ENCODE data around the gene SH3BP2. TPM values are rescaled to one million over a fixed set of nuclear protein-coding genes. Genes with fewer than 3 reads are reported as not detected.

SH3BP2 gene
- total RNA-seq, 1 donor: 23.3 TPM

DNA sequence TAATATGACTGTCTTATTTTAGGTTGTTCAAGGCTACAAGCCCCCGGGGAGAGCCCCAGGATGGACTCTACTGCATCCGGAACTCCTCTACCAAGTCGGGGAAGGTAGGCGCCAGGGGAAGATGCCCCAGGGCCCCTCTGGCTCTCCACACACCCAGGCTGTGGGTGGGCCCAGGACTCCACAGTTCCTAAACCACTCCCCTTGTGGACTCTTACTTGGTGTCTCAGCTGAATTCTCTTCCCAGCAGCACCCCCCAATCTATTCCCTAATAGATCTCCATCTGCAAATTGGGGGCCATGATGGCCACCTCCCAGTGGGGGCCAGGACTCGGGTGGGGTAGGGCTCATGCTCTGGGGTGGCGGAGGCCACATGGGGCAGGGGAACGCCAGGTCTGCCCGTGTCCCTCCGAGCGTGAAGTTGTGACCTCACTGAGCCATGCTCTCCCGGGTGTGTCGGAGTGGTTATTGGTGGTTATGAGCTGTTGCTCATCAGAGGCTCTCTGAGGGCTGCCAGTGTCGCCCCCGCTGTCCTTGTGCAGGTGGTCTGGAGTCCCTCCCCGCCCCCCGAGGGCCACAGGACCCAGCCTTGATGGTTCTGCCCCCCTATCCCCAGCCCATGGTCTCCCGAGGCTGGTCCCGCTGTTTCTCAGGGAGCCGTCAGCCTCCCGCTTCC lies 39.6 kb downstream of the SH3BP2 start:
- H3K4me3 ChIP-seq (ENCODE audit: low read depth, low read length): no peak overlapping the region
- TF ChIP-seq, protein P1, sequence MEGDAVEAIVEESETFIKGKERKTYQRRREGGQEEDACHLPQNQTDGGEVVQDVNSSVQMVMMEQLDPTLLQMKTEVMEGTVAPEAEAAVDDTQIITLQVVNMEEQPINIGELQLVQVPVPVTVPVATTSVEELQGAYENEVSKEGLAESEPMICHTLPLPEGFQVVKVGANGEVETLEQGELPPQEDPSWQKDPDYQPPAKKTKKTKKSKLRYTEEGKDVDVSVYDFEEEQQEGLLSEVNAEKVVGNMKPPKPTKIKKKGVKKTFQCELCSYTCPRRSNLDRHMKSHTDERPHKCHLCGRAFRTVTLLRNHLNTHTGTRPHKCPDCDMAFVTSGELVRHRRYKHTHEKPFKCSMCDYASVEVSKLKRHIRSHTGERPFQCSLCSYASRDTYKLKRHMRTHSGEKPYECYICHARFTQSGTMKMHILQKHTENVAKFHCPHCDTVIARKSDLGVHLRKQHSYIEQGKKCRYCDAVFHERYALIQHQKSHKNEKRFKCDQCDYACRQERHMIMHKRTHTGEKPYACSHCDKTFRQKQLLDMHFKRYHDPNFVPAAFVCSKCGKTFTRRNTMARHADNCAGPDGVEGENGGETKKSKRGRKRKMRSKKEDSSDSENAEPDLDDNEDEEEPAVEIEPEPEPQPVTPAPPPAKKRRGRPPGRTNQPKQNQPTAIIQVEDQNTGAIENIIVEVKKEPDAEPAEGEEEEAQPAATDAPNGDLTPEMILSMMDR (IDR thresholded peaks at IDR 0.05; ENCODE audit: insufficient read depth, low read depth, low read length): no peak
- DNase-seq (ENCODE audit: low read depth): no peak

- DNase-seq (ENCODE audit: low read depth): no peak
- no peak overlapping the region for H3K4me3 ChIP-seq (ENCODE audit: low read depth, low read length)
- TF ChIP-seq, protein P1 (IDR thresholded peaks at IDR 0.05; ENCODE audit: insufficient read depth, low read depth, low read length): no peak
These were observed 40.2 kb downstream of the SH3BP2 start for GRCh38 chr4:2832981-2833670.

GRCh38 chr4:2833671-2834000 lies 40.8 kb downstream of the SH3BP2 start:
- H3K4me3 ChIP-seq (ENCODE audit: low read depth, low read length): no peak overlapping the region
- TF ChIP-seq, protein P1 (IDR thresholded peaks at IDR 0.05; ENCODE audit: insufficient read depth, low read depth, low read length): no peak
- no peak for DNase-seq (ENCODE audit: low read depth)

DNA sequence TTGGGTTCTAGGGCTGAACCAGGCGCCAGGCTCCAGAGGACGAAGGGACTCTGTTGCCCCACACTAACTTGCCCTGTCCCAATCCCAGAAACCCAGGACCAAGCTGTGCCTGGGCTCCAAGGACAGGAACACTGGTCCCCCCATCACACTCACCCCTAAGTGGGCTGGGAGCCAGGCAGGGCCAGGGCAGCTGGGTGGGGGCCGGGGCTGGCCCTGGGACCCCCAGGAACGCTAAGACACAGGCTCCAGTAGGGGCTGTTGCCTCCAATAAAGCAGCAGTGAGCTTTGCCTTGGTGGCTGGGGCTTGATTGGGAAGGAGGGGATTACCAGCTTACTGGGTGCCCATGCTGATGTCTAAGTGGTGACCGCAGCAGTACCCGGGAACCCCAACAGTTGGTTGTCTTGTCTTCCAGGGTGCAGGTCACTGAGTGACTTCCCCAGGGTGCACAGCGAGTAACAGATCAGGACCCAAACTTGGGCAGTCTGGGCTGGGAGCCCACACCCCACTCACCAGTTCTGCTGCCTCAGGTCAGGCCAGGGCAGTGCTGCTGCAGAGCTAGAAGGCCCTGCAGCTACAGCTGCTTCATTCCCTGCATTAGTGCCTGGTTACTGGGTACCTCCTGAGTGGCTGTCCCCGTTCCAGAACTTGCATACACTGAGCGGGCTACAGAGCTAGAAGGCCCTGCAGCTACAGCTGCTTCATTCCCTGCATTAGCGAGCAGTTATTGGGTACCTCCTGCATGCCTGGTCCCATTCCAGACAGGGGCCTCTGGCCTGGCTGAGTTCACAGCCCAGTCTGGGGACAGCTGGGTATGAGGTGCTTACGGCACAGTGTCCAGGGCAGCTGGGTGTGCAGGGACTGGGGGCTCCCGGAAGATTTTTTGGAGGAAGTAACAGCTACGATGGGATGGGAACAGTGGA lies 41.4 kb downstream of the SH3BP2 start:
- TF ChIP-seq, protein P1 (IDR thresholded peaks at IDR 0.05; ENCODE audit: insufficient read depth, low read depth, low read length): no peak
- no peak overlapping the region for H3K4me3 ChIP-seq (ENCODE audit: low read depth, low read length)
- no peak for DNase-seq (ENCODE audit: low read depth)

- no peak overlapping the region for H3K4me3 ChIP-seq (ENCODE audit: low read depth, low read length)
- no peak for DNase-seq (ENCODE audit: low read depth)
- TF ChIP-seq, protein P1 (IDR thresholded peaks at IDR 0.05; ENCODE audit: insufficient read depth, low read depth, low read length): no peak
These were observed 43.1 kb downstream of the SH3BP2 start for GRCh38 chr4:2835978-2836377.

- H3K4me3 ChIP-seq (ENCODE audit: low read depth, low read length): no peak overlapping the region
- TF ChIP-seq, protein P1 (IDR thresholded peaks at IDR 0.05; ENCODE audit: insufficient read depth, low read depth, low read length): no peak
- no peak for DNase-seq (ENCODE audit: low read depth)
These were observed 43.5 kb downstream of the SH3BP2 start for GRCh38 chr4:2836391-2836859.

All from fibroblast of villous mesenchyme (primary cell).